ENCODE data around the gene TH.

GRCh38 chr11:2116680-2117079, 54.9 kb downstream of the TH start:
- TF ChIP-seq CTCF (IDR thresholded peaks at IDR 0.05; ENCODE audit: low read length) (no peak), EZH2 (IDR thresholded peaks at IDR 0.05; ENCODE audit: borderline replicate concordance, low read length) (no peak)
